ENCODE data around the gene IRF2. TPM values are rescaled to one million over a fixed set of nuclear protein-coding genes. Genes with fewer than 3 reads are reported as not detected.

Gene IRF2
- total and polyA plus RNA-seq, 4 experiments from 2014 or later: 66.7 to 87.2 (median 71.5) TPM

- Mint-ChIP-seq H3K27ac (peak overlapping the region in 6 of 7 donors; percentile 30 to 86 (median 68)), H3K9me3 (no peaks in the 10 kb centered on the region), H3K27me3 (no peaks in the 10 kb centered on the region), H3K4me3 (peak overlapping the region in 4 of 8 donors; percentile 1 to 55 (median 31)), H3K36me3 (peaks cover 14 to 25% of the 10 kb centered on the region in 2 donors), H3K4me1 (peaks cover 61 to 92% (median 81%) of the 10 kb centered on the region in 4 donors)
- Histone ChIP-seq H3K9me3 (ENCODE audit: control insufficient read depth in 1 of 2, low read length in 2 of 2) (no peaks in the 10 kb centered on the region), H3K4me1 (ENCODE audit: insufficient read depth, low read length) (peaks cover 86% of the 10 kb centered on the region), H3K4me3 (ENCODE audit: low read length in 2 of 2) (no peak overlapping the region), H3K27ac (ENCODE audit: low read depth, low read length) (no peak overlapping the region), H3K36me3 (ENCODE audit: insufficient read depth, low read length) (no peaks in the 10 kb centered on the region), H3K27me3 (ENCODE audit: insufficient read depth, low read length) (no peaks in the 10 kb centered on the region)
- no peak for DNase-seq
- intact Hi-C loops (cut with micrococcal nuclease): loop anchor here (1.0 kb wide), 1 partner anchor 23 kb away; no protein-coding TSS in a partner anchor
- ChIA-PET POLR2A (ENCODE audit: partially characterized antibody) (interaction anchor here (0.9 to 1.0 kb wide), 2 partner anchors 10 to 28 kb away, joined by 3 read pairs; no protein-coding TSS in a partner anchor), CTCF (ENCODE audit: partially characterized antibody) (interaction anchor here (0.5 to 2.0 kb wide), 3 partner anchors 11 to 187 kb away, joined by 3 to 6 read pairs (median 4); no protein-coding TSS in a partner anchor)
These were observed 32.7 kb downstream of the IRF2 start for GRCh38 chr4:184441461-184442313.

- peak overlapping the region in 1 of 8 donors; percentile 20 for H3K4me3 Mint-ChIP-seq
- H3K4me1 ChIP-seq (ENCODE audit: insufficient read depth, low read length): peaks cover 81% of the 10 kb centered on the region
- H3K4me1 Mint-ChIP-seq: peaks cover 56 to 90% (median 77%) of the 10 kb centered on the region in 4 donors
- intact Hi-C loops (cut with micrococcal nuclease): no loop called here
- H3K9me3 Mint-ChIP-seq: no peaks in the 10 kb centered on the region
- H3K27ac Mint-ChIP-seq: peak overlapping the region; percentile 33 to 86 (median 74)
- no peaks in the 10 kb centered on the region for H3K36me3 ChIP-seq (ENCODE audit: insufficient read depth, low read length)
- ChIA-PET POLR2A (ENCODE audit: partially characterized antibody) (interaction anchor here (0.9 to 1.0 kb wide), 2 partner anchors 11 to 29 kb away, joined by 3 read pairs; no protein-coding TSS in a partner anchor), CTCF (ENCODE audit: partially characterized antibody) (interaction anchor here (0.5 to 2.0 kb wide), 3 partner anchors 10 to 186 kb away, joined by 3 to 6 read pairs (median 4); no protein-coding TSS in a partner anchor)
- no peaks in the 10 kb centered on the region for H3K27me3 Mint-ChIP-seq
- no peaks in the 10 kb centered on the region for H3K27me3 ChIP-seq (ENCODE audit: insufficient read depth, low read length)
- H3K27ac ChIP-seq (ENCODE audit: low read depth, low read length): no peak overlapping the region
- no peak for DNase-seq
- no peak overlapping the region for H3K4me3 ChIP-seq (ENCODE audit: low read length in 2 of 2)
- H3K9me3 ChIP-seq (ENCODE audit: control insufficient read depth in 1 of 2, low read length in 2 of 2): no peaks in the 10 kb centered on the region
- H3K36me3 Mint-ChIP-seq: peaks cover 6 to 18% of the 10 kb centered on the region in 2 donors
These were observed 33.6 kb downstream of the IRF2 start for GRCh38 chr4:184440595-184441358.

GRCh38 chr4:184439856-184440594 lies 34.3 kb downstream of the IRF2 start:
- H3K9me3 Mint-ChIP-seq: no peaks in the 10 kb centered on the region
- Histone ChIP-seq H3K27me3 (ENCODE audit: insufficient read depth, low read length) (no peaks in the 10 kb centered on the region), H3K4me1 (ENCODE audit: insufficient read depth, low read length) (peaks cover 74% of the 10 kb centered on the region), H3K36me3 (ENCODE audit: insufficient read depth, low read length) (peaks cover 5% of the 10 kb centered on the region), H3K9me3 (ENCODE audit: control insufficient read depth in 1 of 2, low read length in 2 of 2) (no peaks in the 10 kb centered on the region), H3K27ac (ENCODE audit: low read depth, low read length) (no peak overlapping the region), H3K4me3 (ENCODE audit: low read length in 2 of 2) (no peak overlapping the region)
- H3K4me1 Mint-ChIP-seq: peaks cover 52 to 88% (median 74%) of the 10 kb centered on the region in 4 donors
- ChIA-PET CTCF (ENCODE audit: partially characterized antibody) (interaction anchor here (2.0 kb wide), 1 partner anchor 9 kb away, joined by 6 read pairs; no protein-coding TSS in a partner anchor), POLR2A (ENCODE audit: partially characterized antibody) (no interaction called here)
- DNase-seq: no peak
- peaks cover 5 to 18% of the 10 kb centered on the region in 2 donors for H3K36me3 Mint-ChIP-seq
- H3K27ac Mint-ChIP-seq: peak overlapping the region in 4 of 7 donors; percentile 31 to 84 (median 44)
- no peak overlapping the region for H3K4me3 Mint-ChIP-seq
- H3K27me3 Mint-ChIP-seq: no peaks in the 10 kb centered on the region
- intact Hi-C loops (cut with micrococcal nuclease): no loop called here

GRCh38 chr4:184439386-184439785 lies 35.0 kb downstream of the IRF2 start:
- H3K27ac ChIP-seq (ENCODE audit: low read depth, low read length): no peak overlapping the region
- H3K36me3 Mint-ChIP-seq: peaks cover 5 to 16% of the 10 kb centered on the region in 2 donors
- H3K27me3 ChIP-seq (ENCODE audit: insufficient read depth, low read length): no peaks in the 10 kb centered on the region
- H3K9me3 Mint-ChIP-seq: no peaks in the 10 kb centered on the region
- peaks cover 5% of the 10 kb centered on the region for H3K36me3 ChIP-seq (ENCODE audit: insufficient read depth, low read length)
- POLR2A ChIA-PET (ENCODE audit: partially characterized antibody): no interaction called here
- peaks cover 67% of the 10 kb centered on the region for H3K4me1 ChIP-seq (ENCODE audit: insufficient read depth, low read length)
- H3K9me3 ChIP-seq (ENCODE audit: control insufficient read depth in 1 of 2, low read length in 2 of 2): no peaks in the 10 kb centered on the region
- H3K4me3 Mint-ChIP-seq: no peak overlapping the region
- peak overlapping the region in 1 of 7 donors; percentile 63 for H3K27ac Mint-ChIP-seq
- no peaks in the 10 kb centered on the region for H3K27me3 Mint-ChIP-seq
- H3K4me3 ChIP-seq (ENCODE audit: low read length in 2 of 2): no peak overlapping the region
- intact Hi-C loops (cut with micrococcal nuclease): no loop called here
- H3K4me1 Mint-ChIP-seq: peaks cover 48 to 88% (median 69%) of the 10 kb centered on the region in 4 donors
- DNase-seq: no peak
- CTCF ChIA-PET (ENCODE audit: partially characterized antibody): interaction anchor here (2.0 kb wide), 1 partner anchor 9 kb away, joined by 6 read pairs; no protein-coding TSS in a partner anchor

GRCh38 chr4:184438375-184438774 lies 36.0 kb downstream of the IRF2 start:
- Histone ChIP-seq H3K4me1 (ENCODE audit: insufficient read depth, low read length) (peaks cover 59% of the 10 kb centered on the region), H3K9me3 (ENCODE audit: control insufficient read depth in 1 of 2, low read length in 2 of 2) (no peaks in the 10 kb centered on the region), H3K27me3 (ENCODE audit: insufficient read depth, low read length) (no peaks in the 10 kb centered on the region), H3K27ac (ENCODE audit: low read depth, low read length) (no peak overlapping the region), H3K4me3 (ENCODE audit: low read length in 2 of 2) (no peak overlapping the region), H3K36me3 (ENCODE audit: insufficient read depth, low read length) (peaks cover 5% of the 10 kb centered on the region)
- peaks cover 7 to 20% of the 10 kb centered on the region in 2 donors for H3K36me3 Mint-ChIP-seq
- no peaks in the 10 kb centered on the region for H3K27me3 Mint-ChIP-seq
- H3K4me1 Mint-ChIP-seq: peaks cover 43 to 88% (median 67%) of the 10 kb centered on the region in 4 donors
- ChIA-PET CTCF (ENCODE audit: partially characterized antibody) (interaction anchor here (0.8 to 1.0 kb wide), 2 partner anchors 63 to 172 kb away, joined by 3 read pairs; no protein-coding TSS in a partner anchor), POLR2A (ENCODE audit: partially characterized antibody) (no interaction called here)
- H3K4me3 Mint-ChIP-seq: no peak overlapping the region
- intact Hi-C loops (cut with micrococcal nuclease): no loop called here
- H3K9me3 Mint-ChIP-seq: no peaks in the 10 kb centered on the region
- DNase-seq: no peak
- H3K27ac Mint-ChIP-seq: peak overlapping the region in 1 of 7 donors; percentile 65

GRCh38 chr4:184437565-184438265 lies 36.6 kb downstream of the IRF2 start:
- DNase-seq: no peak
- Mint-ChIP-seq H3K9me3 (no peaks in the 10 kb centered on the region), H3K36me3 (peaks cover 7 to 23% of the 10 kb centered on the region in 2 donors), H3K4me3 (peak overlapping the region in 1 of 8 donors; percentile 43), H3K27ac (peak overlapping the region in 2 of 7 donors; percentile 31 to 80), H3K27me3 (no peaks in the 10 kb centered on the region), H3K4me1 (peaks cover 44 to 86% (median 67%) of the 10 kb centered on the region in 4 donors)
- Histone ChIP-seq H3K4me1 (ENCODE audit: insufficient read depth, low read length) (peaks cover 53% of the 10 kb centered on the region), H3K27me3 (ENCODE audit: insufficient read depth, low read length) (no peaks in the 10 kb centered on the region), H3K4me3 (ENCODE audit: low read length in 2 of 2) (no peak overlapping the region), H3K9me3 (ENCODE audit: control insufficient read depth in 1 of 2, low read length in 2 of 2) (no peaks in the 10 kb centered on the region), H3K36me3 (ENCODE audit: insufficient read depth, low read length) (peaks cover 5% of the 10 kb centered on the region), H3K27ac (ENCODE audit: low read depth, low read length) (no peak overlapping the region)
- POLR2A ChIA-PET (ENCODE audit: partially characterized antibody): no interaction called here
- CTCF ChIA-PET (ENCODE audit: partially characterized antibody): interaction anchor here (0.8 to 1.0 kb wide), 3 partner anchors 22 to 171 kb away, joined by 3 to 6 read pairs (median 3); no protein-coding TSS in a partner anchor
- intact Hi-C loops (cut with micrococcal nuclease): no loop called here
